Vagina (tissue), 2 donors: Measurements from ENCODE around the gene PLXDC1. TPM values are rescaled to one million over a fixed set of nuclear protein-coding genes. Genes with fewer than 3 reads are reported as not detected.

ENCODE experiments used
- DNase-seq, 2 donors: peaks; one replicate each; pipeline ENCODE4 v3.0.0-alpha.2; 2017; ENCODE audit errors: extremely low spot score in 2 of 2
- H3K27ac ChIP-seq: fragments of 200-600 bp; sonication (generic); one replicate; pipeline ENCODE4 v1.5.1; 2019
- H3K27me3 ChIP-seq: fragments of 200-600 bp; sonication (generic); one replicate; pipeline ENCODE4 v1.5.1; 2019
- H3K36me3 ChIP-seq, 2 donors: fragments of 200-600 bp; sonication (generic); one replicate each; pipeline ENCODE4 v1.5.1; 2017 to 2019
- H3K4me1 ChIP-seq: fragments of 200-600 bp; sonication (generic); one replicate; pipeline ENCODE4 v1.5.1; 2019
- H3K4me3 ChIP-seq, 2 donors: fragments of 200-600 bp; sonication (generic); 1 replicate in 1 of 2; 2 replicates in 1 of 2; pipeline ENCODE4 v1.5.1; 2016 to 2019
- H3K9me3 ChIP-seq: fragments of 200-600 bp; sonication (generic); one replicate; pipeline ENCODE4 v1.5.1; 2019
- POLR2A ChIP-seq, 2 donors: fragments of 450-650 bp; IDR thresholded peaks; one replicate each; pipeline ENCODE4 v1.6.1; 2017; ENCODE audit warnings: antibody characterized with exemption in 2 of 2, mild to moderate bottlenecking in 2 of 2, moderate library complexity in 2 of 2
- POLR2AphosphoS5 ChIP-seq, 2 donors: sonication (generic); formaldehyde crosslinking; IDR thresholded peaks; one replicate each; pipeline ENCODE4 v1.9.0; 2017; ENCODE audit warnings: antibody characterized with exemption in 2 of 2, mild to moderate bottlenecking in 2 of 2, low read depth in 1 of 2; ENCODE audit not compliant: insufficient read depth in 1 of 2
- intact Hi-C: fragments of 100-400 bp; cut with DNase I; formaldehyde crosslinking; loops from one replicate; pipeline ENCODE4 v1.15.1; 2023
- total RNA-seq: library from RNA; depleted of rRNA; stranded (reverse); fragments of >200 nt; gene quantifications from one replicate; pipeline ENCODE4 v1.2.3, GENCODE V29; 2016
- TF ChIP-seq, protein P1 (sequence below), 3 experiments: fragments of 450-650 bp in 2 of 3; fragments of 200-600 bp in 1 of 3; sonication (generic) in 1 of 3; IDR thresholded peaks; one replicate each; pipeline ENCODE4 v1.5.1; 2017 to 2019; ENCODE audit warnings: antibody characterized with exemption in 3 of 3, mild to moderate bottlenecking in 2 of 3, moderate library complexity in 2 of 3

The PLXDC1 gene
- total RNA-seq, 1 donor from 2014 or later, result 6.6 TPM

DNA sequence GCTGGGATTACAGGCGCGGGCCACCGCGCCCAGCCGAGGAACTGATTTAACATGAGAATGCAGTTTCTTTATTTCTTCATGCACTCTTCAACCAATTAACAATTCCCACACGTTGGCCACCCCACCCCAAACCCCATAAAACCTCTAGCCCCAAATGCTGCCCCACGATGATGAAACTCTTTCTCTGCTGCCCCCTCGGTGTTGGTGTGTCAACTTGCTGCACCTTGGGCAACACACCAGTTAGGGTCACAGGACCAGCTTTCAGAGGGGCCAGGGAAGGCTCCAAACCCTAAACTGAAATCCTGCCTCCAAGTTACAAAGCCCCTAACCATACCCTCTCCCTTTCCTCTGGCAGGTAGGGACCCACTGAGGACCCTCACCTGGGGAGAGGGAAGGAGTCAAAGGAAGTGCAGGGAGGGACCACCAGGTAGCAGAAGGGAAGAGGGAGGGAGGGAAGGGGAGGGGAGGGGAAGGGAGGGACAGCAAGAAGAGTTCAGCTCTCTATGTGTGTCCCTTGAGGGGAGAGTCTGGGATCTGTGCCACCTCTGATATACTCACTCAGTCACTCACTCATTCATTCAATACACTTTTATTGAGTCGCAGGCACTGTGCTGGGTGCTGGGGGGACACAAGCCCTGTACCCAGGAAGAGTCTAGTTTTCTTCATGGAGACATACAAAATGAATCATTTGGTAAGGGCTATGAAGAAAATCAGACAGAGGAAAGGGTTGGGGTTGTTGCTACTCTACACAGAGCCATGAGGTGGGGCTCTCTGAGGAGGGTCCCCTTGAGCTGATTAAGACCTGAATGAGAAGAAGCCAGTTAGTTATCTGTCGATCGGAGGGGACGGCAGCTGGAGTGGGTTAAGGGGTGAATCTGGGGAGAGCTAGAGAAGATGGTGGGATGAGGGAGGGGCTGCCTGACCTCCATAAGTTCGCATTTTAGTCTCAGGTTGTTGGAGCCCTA, 3.9 kb downstream of the PLXDC1 start:
- intact Hi-C loops, result no loop called here
- no peaks in the 10 kb centered on the region for H3K9me3 ChIP-seq
- H3K4me1 ChIP-seq, result peaks cover 45% of the 10 kb centered on the region
- H3K27me3 ChIP-seq, result no peaks in the 10 kb centered on the region
- no peak overlapping the region for H3K27ac ChIP-seq
- no peak overlapping the region for H3K4me3 ChIP-seq
- no peak for DNase-seq
- no peaks in the 10 kb centered on the region for H3K36me3 ChIP-seq
- TF ChIP-seq POLR2AphosphoS5 (IDR thresholded peaks at IDR 0.05; ENCODE audit: insufficient read depth in 1 of 2, low read depth in 1 of 2) (no peak), POLR2A (IDR thresholded peaks at IDR 0.05) (no peak)
- TF ChIP-seq, protein P1, sequence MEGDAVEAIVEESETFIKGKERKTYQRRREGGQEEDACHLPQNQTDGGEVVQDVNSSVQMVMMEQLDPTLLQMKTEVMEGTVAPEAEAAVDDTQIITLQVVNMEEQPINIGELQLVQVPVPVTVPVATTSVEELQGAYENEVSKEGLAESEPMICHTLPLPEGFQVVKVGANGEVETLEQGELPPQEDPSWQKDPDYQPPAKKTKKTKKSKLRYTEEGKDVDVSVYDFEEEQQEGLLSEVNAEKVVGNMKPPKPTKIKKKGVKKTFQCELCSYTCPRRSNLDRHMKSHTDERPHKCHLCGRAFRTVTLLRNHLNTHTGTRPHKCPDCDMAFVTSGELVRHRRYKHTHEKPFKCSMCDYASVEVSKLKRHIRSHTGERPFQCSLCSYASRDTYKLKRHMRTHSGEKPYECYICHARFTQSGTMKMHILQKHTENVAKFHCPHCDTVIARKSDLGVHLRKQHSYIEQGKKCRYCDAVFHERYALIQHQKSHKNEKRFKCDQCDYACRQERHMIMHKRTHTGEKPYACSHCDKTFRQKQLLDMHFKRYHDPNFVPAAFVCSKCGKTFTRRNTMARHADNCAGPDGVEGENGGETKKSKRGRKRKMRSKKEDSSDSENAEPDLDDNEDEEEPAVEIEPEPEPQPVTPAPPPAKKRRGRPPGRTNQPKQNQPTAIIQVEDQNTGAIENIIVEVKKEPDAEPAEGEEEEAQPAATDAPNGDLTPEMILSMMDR (IDR thresholded peaks at IDR 0.05), result no peak

GRCh38 chr17:39146273-39146672, 5.2 kb downstream of the PLXDC1 start:
- intact Hi-C loops, result no loop called here
- DNase-seq, result no peak
- Histone ChIP-seq H3K27me3 (no peaks in the 10 kb centered on the region), H3K4me1 (peaks cover 36% of the 10 kb centered on the region), H3K9me3 (no peaks in the 10 kb centered on the region), H3K27ac (no peak overlapping the region), H3K4me3 (no peak overlapping the region), H3K36me3 (no peaks in the 10 kb centered on the region)
- TF ChIP-seq, protein P1 (IDR thresholded peaks at IDR 0.05), result no peak
- TF ChIP-seq POLR2AphosphoS5 (IDR thresholded peaks at IDR 0.05; ENCODE audit: insufficient read depth in 1 of 2, low read depth in 1 of 2) (no peak), POLR2A (IDR thresholded peaks at IDR 0.05) (no peak)

GRCh38 chr17:39145143-39145542, 6.3 kb downstream of the PLXDC1 start:
- no peaks in the 10 kb centered on the region for H3K27me3 ChIP-seq
- H3K27ac ChIP-seq, result peak overlapping the region; percentile 1
- no peaks in the 10 kb centered on the region for H3K36me3 ChIP-seq
- H3K4me3 ChIP-seq, result no peak overlapping the region
- H3K4me1 ChIP-seq, result peaks cover 26% of the 10 kb centered on the region
- intact Hi-C loops, result no loop called here
- TF ChIP-seq, protein P1 (IDR thresholded peaks at IDR 0.05), result no peak
- no peak for TF ChIP-seq POLR2AphosphoS5 (IDR thresholded peaks at IDR 0.05; ENCODE audit: insufficient read depth in 1 of 2, low read depth in 1 of 2)
- TF ChIP-seq POLR2A (IDR thresholded peaks at IDR 0.05), result no peak
- H3K9me3 ChIP-seq, result no peaks in the 10 kb centered on the region
- DNase-seq, result no peak

DNA sequence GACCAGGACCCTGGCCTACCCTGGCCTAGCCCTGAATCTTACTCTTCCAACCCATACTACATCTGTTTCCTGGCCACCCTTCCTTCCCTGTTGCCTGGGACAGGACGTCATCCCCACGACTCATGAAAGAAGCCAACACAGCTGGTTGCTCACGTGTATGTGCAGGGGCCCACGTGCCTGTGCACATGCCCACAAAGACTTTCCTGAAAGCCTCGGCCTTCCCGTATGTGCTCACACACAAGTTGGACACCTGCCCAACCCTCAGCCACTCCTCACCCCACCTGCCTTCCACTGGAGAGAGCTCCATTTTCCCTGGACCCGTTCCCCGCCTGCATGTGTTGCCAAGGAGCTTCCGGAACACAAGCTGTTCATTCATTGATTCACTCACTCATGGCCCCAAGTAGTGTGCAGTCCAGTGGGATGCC, 7.0 kb downstream of the PLXDC1 start:
- intact Hi-C loops, result no loop called here
- H3K36me3 ChIP-seq, result no peaks in the 10 kb centered on the region
- TF ChIP-seq POLR2AphosphoS5 (IDR thresholded peaks at IDR 0.05; ENCODE audit: insufficient read depth in 1 of 2, low read depth in 1 of 2) (peak; percentile 29 to 56), POLR2A (IDR thresholded peaks at IDR 0.05) (no peak)
- H3K27ac ChIP-seq, result peak overlapping the region; percentile 22
- peaks cover 29% of the 10 kb centered on the region for H3K4me1 ChIP-seq
- no peaks in the 10 kb centered on the region for H3K9me3 ChIP-seq
- DNase-seq, result peak in 1 of 2 donors; percentile 95
- no peaks in the 10 kb centered on the region for H3K27me3 ChIP-seq
- no peak overlapping the region for H3K4me3 ChIP-seq

DNA sequence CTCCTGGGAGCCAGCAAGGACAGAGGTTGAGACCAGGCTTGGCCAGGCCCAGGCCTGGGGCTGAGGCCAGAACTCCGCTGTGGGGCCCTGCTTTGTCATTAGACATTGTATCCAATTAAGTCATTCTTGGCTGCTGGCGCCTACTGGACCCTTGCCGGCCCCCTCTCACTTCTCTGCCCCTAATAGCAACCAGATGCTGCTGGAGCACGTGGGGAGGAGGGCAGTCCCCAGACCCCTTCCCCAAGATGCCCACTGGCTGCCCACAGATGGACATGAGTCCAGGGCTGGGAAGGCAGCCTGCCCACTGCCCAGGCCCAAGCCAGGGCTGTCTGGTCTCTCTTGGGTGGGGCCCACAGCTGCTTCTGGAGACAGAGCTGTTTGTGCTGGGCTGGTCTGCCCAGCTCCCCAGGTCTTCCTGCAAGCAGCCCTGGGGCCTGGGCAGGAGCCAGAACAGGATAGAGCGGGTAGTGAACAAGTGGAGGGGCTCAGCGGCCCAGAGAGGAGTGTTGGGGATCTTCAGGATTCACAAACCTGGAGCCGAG, 7.8 kb downstream of the PLXDC1 start:
- no peak for DNase-seq
- intact Hi-C loops, result no loop called here
- H3K36me3 ChIP-seq, result no peaks in the 10 kb centered on the region
- no peaks in the 10 kb centered on the region for H3K27me3 ChIP-seq
- H3K27ac ChIP-seq, result peak overlapping the region; percentile 22
- TF ChIP-seq POLR2A (IDR thresholded peaks at IDR 0.05), result no peak
- TF ChIP-seq, protein P1 (IDR thresholded peaks at IDR 0.05), result no peak
- TF ChIP-seq POLR2AphosphoS5 (IDR thresholded peaks at IDR 0.05; ENCODE audit: insufficient read depth in 1 of 2, low read depth in 1 of 2), result no peak
- H3K4me1 ChIP-seq, result peaks cover 35% of the 10 kb centered on the region
- no peaks in the 10 kb centered on the region for H3K9me3 ChIP-seq
- H3K4me3 ChIP-seq, result no peak overlapping the region
